Stomach (tissue), 9 donors: ENCODE data around the gene ACYP2. TPM values are rescaled to one million over a fixed set of nuclear protein-coding genes. Genes with fewer than 3 reads are reported as not detected.

ENCODE experiments used
- DNase-seq, 2 donors: peaks; one replicate each; pipeline versions ENCODE4 v3.0.0 to v3.0.0-alpha.2; 2013 to 2019
- H3K27ac ChIP-seq, 5 donors: fragments of 200-600 bp in 4 of 5; sonication (generic) in 4 of 5; one replicate each; pipeline ENCODE4 v1.5.1; 2013 to 2019; ENCODE audit warnings: mild to moderate bottlenecking in 1 of 5, moderate library complexity in 1 of 5
- H3K27me3 ChIP-seq, 3 donors: fragments of 200-600 bp; sonication (generic); one replicate each; pipeline ENCODE4 v1.5.1; 2017 to 2019; ENCODE audit warnings: mixed run types in 1 of 3
- H3K36me3 ChIP-seq, 4 donors: fragments of 200-600 bp; sonication (generic); 1 replicate in 3 of 4; 2 replicates in 1 of 4; pipeline ENCODE4 v1.5.1; 2016 to 2019
- H3K4me1 ChIP-seq, 4 donors: fragments of 200-600 bp; sonication (generic); one replicate each; pipeline ENCODE4 v1.5.1; 2016 to 2019
- H3K4me3 ChIP-seq, 4 donors: fragments of 200-600 bp; sonication (generic) in 3 of 4; one replicate each; pipeline ENCODE4 v1.5.1; 2016 to 2019; ENCODE audit warnings: mild to moderate bottlenecking in 1 of 4
- H3K9me3 ChIP-seq, 4 donors: fragments of 200-600 bp; sonication (generic); one replicate each; pipeline ENCODE4 v1.5.1; 2016 to 2019
- CTCF ChIP-seq, 7 experiments: fragments of 450-650 bp in 4 of 7; fragments of 200-600 bp in 3 of 7; sonication (generic) in 3 of 7; IDR thresholded peaks; one replicate each; pipeline ENCODE4 v1.5.1; 2016 to 2019; ENCODE audit warnings: antibody characterized with exemption in 7 of 7, control low read depth in 2 of 7, mild to moderate bottlenecking in 1 of 7
- EP300 ChIP-seq: sonication (generic); formaldehyde crosslinking; IDR thresholded peaks from one replicate; pipeline ENCODE4 v1.6.1; 2017; ENCODE audit warnings: antibody characterized with exemption
- POLR2A ChIP-seq, 4 donors: fragments of 450-650 bp; IDR thresholded peaks; one replicate each; pipeline ENCODE4 v1.6.1; 2016; ENCODE audit warnings: antibody characterized with exemption in 4 of 4, control low read depth in 2 of 4, mild to moderate bottlenecking in 1 of 4, moderate library complexity in 1 of 4
- POLR2AphosphoS5 ChIP-seq, 3 donors: sonication (generic); formaldehyde crosslinking; IDR thresholded peaks; one replicate each; pipeline ENCODE4 v1.6.1; 2016; ENCODE audit warnings: antibody characterized with exemption in 3 of 3
- WGBS, 5 donors: extraction: QIAGEN DNeasy Blood & Tissue Kit in 3 of 5; methylation state at CpG; one replicate each; pipeline versions ENCODE4 v1.1.5 to v1.1.7; 2013 to 2018; 5-methylcytosine and 5-hydroxymethylcytosine counted together
- intact Hi-C: fragments of 100-400 bp; cut with DNase I; formaldehyde crosslinking; loops from one replicate; pipeline ENCODE4 v1.15.1; 2023; ENCODE audit warnings: low total_unique reads
- polyA plus RNA-seq, 3 donors: library from polyadenylated mRNA; stranded (reverse); fragments of 200-250 nt; gene quantifications; one replicate each; pipeline ENCODE4 v1.2.3, GENCODE V29; 2013
- total RNA-seq, 5 donors: library from RNA; depleted of rRNA; stranded (reverse); fragments of >200 nt; gene quantifications; one replicate each; pipeline versions ENCODE4 v1.1.0 to v1.2.3, GENCODE V29; 2014 to 2016
- donor health status: healthy with polysubstance abuse.
- donor health status: Bipolar disorder and iron deficiency.
- donor health status: healthy.

Gene ACYP2
- total and polyA plus RNA-seq, 8 donors: 4.3 to 42.0 (median 21.7) TPM

DNA sequence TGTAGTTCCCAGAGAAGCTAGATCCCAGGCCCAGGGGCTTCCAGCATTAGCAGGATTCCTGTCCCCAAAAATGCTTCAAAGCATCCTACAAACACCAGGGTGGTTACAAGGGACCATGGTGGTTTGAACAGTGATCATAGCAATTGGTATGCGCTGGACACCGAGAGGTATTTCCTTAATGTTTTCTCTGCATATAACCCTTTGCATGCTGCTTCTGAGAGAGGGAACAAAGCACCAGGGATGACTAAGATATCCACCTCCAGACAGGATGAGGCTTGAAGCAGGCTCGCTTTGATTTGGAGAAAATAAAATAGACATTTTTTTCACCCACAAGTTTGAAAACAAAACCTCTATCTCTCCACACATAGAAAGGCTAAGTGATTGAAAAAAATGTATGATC is 191.1 kb downstream of the ACYP2 start:
- H3K9me3 ChIP-seq: no peaks in the 10 kb centered on the region
- H3K4me3 ChIP-seq: no peak overlapping the region
- 76 to 87% (median 86%) methylated on average over 3 of the region's 3 CpGs for WGBS, 5 donors
- H3K36me3 ChIP-seq: no peaks in the 10 kb centered on the region
- no peaks in the 10 kb centered on the region for H3K4me1 ChIP-seq
- no peak overlapping the region for H3K27ac ChIP-seq
- TF ChIP-seq EP300 (no peak), CTCF (IDR thresholded peaks at IDR 0.05) (no peak), POLR2AphosphoS5 (IDR thresholded peaks at IDR 0.05) (no peak)
- H3K27me3 ChIP-seq: no peaks in the 10 kb centered on the region
- DNase-seq: no peak
- intact Hi-C loops: no loop called here

GRCh38 chr2:54308186-54308585 is 192.8 kb downstream of the ACYP2 start:
- DNase-seq: no peak

DNA sequence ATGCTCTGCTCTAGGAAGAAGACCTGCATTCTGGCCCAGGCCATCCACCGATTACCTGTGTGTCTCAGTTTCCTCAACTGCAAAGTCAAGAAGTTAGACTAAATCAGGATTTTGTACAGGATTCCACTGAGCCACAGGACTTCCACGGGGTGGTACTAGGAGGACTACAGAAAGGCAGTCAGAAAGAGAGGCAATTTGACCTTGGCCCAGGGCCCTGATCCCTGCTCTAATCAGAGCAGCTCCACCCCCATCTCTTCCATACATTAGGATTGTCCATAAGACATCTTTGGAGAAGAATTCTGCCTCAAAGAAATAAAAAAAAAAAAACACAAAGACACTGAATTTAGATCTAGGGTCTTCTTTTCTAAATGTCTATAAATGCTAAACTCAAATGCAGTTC is 193.4 kb downstream of the ACYP2 start:
- Histone ChIP-seq H3K4me1 (no peaks in the 10 kb centered on the region), H3K9me3 (no peaks in the 10 kb centered on the region), H3K27me3 (no peaks in the 10 kb centered on the region), H3K4me3 (no peak overlapping the region), H3K36me3 (no peaks in the 10 kb centered on the region), H3K27ac (no peak overlapping the region)
- intact Hi-C loops: no loop called here
- TF ChIP-seq EP300 (no peak), CTCF (IDR thresholded peaks at IDR 0.05) (no peak), POLR2AphosphoS5 (IDR thresholded peaks at IDR 0.05) (no peak), POLR2A (IDR thresholded peaks at IDR 0.05) (no peak)
- WGBS, 5 donors: 65 to 79% (median 75%) methylated on average over 2 of the region's 2 CpGs
- no peak for DNase-seq

More at GRCh38 chr2:54308186-54308585, 192.8 kb downstream of the ACYP2 start:
- no peak for TF ChIP-seq CTCF (IDR thresholded peaks at IDR 0.05)
- TF ChIP-seq POLR2AphosphoS5 (IDR thresholded peaks at IDR 0.05): no peak
- no peak for TF ChIP-seq POLR2A (IDR thresholded peaks at IDR 0.05)
- TF ChIP-seq EP300: no peak
- no peaks in the 10 kb centered on the region for H3K9me3 ChIP-seq
- H3K4me3 ChIP-seq: no peak overlapping the region
- H3K27ac ChIP-seq: no peak overlapping the region
- H3K4me1 ChIP-seq: no peaks in the 10 kb centered on the region
- 78 to 86% (median 84%) methylated on average over 6 of the region's 6 CpGs for WGBS, 5 donors
- intact Hi-C loops: no loop called here
- H3K27me3 ChIP-seq: no peaks in the 10 kb centered on the region
- H3K36me3 ChIP-seq: no peaks in the 10 kb centered on the region

- H3K9me3 ChIP-seq: no peaks in the 10 kb centered on the region
- DNase-seq: no peak
- no peak overlapping the region for H3K4me3 ChIP-seq
- no peaks in the 10 kb centered on the region for H3K36me3 ChIP-seq
- intact Hi-C loops: no loop called here
- TF ChIP-seq POLR2AphosphoS5 (IDR thresholded peaks at IDR 0.05) (no peak), EP300 (no peak), CTCF (IDR thresholded peaks at IDR 0.05) (no peak)
- H3K4me1 ChIP-seq: no peaks in the 10 kb centered on the region
- H3K27ac ChIP-seq: no peak overlapping the region
- 90 to 96% (median 93%) methylated on average over 3 of the region's 3 CpGs for WGBS, 5 donors
- H3K27me3 ChIP-seq: no peaks in the 10 kb centered on the region
These were observed 194.9 kb downstream of the ACYP2 start for GRCh38 chr2:54310311-54310710.
